Measurements from ENCODE around the gene PCDH9.

PCDH9 gene

GRCh38 chr13:66369666-66370065, 860.5 kb downstream of the PCDH9 start:
- H3K27ac ChIP-seq: no peak overlapping the region
- no peaks in the 10 kb centered on the region for H3K9me3 ChIP-seq
- H3K27me3 ChIP-seq: no peaks in the 10 kb centered on the region
- TF ChIP-seq, protein P1, sequence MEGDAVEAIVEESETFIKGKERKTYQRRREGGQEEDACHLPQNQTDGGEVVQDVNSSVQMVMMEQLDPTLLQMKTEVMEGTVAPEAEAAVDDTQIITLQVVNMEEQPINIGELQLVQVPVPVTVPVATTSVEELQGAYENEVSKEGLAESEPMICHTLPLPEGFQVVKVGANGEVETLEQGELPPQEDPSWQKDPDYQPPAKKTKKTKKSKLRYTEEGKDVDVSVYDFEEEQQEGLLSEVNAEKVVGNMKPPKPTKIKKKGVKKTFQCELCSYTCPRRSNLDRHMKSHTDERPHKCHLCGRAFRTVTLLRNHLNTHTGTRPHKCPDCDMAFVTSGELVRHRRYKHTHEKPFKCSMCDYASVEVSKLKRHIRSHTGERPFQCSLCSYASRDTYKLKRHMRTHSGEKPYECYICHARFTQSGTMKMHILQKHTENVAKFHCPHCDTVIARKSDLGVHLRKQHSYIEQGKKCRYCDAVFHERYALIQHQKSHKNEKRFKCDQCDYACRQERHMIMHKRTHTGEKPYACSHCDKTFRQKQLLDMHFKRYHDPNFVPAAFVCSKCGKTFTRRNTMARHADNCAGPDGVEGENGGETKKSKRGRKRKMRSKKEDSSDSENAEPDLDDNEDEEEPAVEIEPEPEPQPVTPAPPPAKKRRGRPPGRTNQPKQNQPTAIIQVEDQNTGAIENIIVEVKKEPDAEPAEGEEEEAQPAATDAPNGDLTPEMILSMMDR (IDR thresholded peaks at IDR 0.05): no peak
- no peak overlapping the region for H3K4me3 ChIP-seq (ENCODE audit: low read depth in 1 of 2, low read length in 1 of 2)
- H3K4me1 ChIP-seq (ENCODE audit: control insufficient read depth in 1 of 2, insufficient read depth in 1 of 2, low read depth in 1 of 2, low read length in 1 of 2): no peaks in the 10 kb centered on the region
- H3K36me3 ChIP-seq: no peaks in the 10 kb centered on the region

- no peak overlapping the region for H3K27ac ChIP-seq
- no peak overlapping the region for H3K4me3 ChIP-seq (ENCODE audit: low read depth in 1 of 2, low read length in 1 of 2)
- H3K27me3 ChIP-seq: no peaks in the 10 kb centered on the region
- H3K4me1 ChIP-seq (ENCODE audit: control insufficient read depth in 1 of 2, insufficient read depth in 1 of 2, low read depth in 1 of 2, low read length in 1 of 2): no peaks in the 10 kb centered on the region
- H3K9me3 ChIP-seq: no peaks in the 10 kb centered on the region
- TF ChIP-seq, protein P1 (IDR thresholded peaks at IDR 0.05): no peak
- H3K36me3 ChIP-seq: no peaks in the 10 kb centered on the region
These were observed 862.8 kb downstream of the PCDH9 start for GRCh38 chr13:66367356-66367755.

GRCh38 chr13:66365101-66365500, 865.0 kb downstream of the PCDH9 start:
- Histone ChIP-seq H3K4me3 (ENCODE audit: low read depth in 1 of 2, low read length in 1 of 2) (no peak overlapping the region), H3K36me3 (no peaks in the 10 kb centered on the region), H3K27me3 (no peaks in the 10 kb centered on the region), H3K4me1 (ENCODE audit: control insufficient read depth in 1 of 2, insufficient read depth in 1 of 2, low read depth in 1 of 2, low read length in 1 of 2) (no peaks in the 10 kb centered on the region), H3K27ac (no peak overlapping the region), H3K9me3 (no peaks in the 10 kb centered on the region)
- TF ChIP-seq, protein P1 (IDR thresholded peaks at IDR 0.05): no peak

DNA sequence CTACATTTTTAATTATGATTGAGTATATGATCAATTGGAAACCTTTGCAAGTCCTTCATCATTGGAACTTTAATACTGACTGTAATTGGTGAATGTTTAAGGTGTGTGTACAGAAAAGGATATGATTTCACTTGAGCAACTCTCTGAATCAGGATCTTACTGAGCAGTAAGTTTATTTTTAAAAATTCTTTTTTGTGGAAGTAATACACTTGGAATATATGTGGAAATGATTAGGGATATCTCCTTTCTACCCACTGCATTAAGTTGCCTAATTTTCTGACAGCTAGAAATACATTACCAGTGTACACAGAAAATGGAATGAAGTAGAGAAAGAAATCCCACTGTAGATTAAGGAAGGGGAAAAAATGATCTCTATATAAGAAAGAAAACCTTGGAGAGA, 865.8 kb downstream of the PCDH9 start:
- Histone ChIP-seq H3K9me3 (no peaks in the 10 kb centered on the region), H3K36me3 (no peaks in the 10 kb centered on the region), H3K4me1 (ENCODE audit: control insufficient read depth in 1 of 2, insufficient read depth in 1 of 2, low read depth in 1 of 2, low read length in 1 of 2) (no peaks in the 10 kb centered on the region), H3K4me3 (ENCODE audit: low read depth in 1 of 2, low read length in 1 of 2) (no peak overlapping the region), H3K27me3 (no peaks in the 10 kb centered on the region), H3K27ac (no peak overlapping the region)
- TF ChIP-seq, protein P1 (IDR thresholded peaks at IDR 0.05): no peak

DNA sequence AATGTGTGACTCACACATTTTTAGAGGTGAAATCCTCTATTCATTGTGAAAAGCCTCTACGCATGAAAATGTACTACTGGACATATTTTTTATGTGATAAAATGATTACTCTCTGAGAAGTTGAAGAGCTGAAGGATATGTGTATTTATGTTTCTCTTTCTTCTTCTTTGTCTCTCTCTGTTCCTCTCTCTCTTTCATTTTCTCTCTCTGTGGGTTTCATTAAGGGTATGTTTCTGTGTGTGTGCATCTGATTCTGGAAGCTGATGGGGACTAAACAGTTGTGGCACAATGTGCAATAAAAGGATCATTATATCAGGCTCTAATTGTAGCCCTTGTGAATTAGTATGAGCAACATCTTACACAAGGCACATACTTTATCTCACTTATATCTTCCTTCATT, 867.7 kb downstream of the PCDH9 start:
- Histone ChIP-seq H3K36me3 (no peaks in the 10 kb centered on the region), H3K27ac (no peak overlapping the region), H3K9me3 (no peaks in the 10 kb centered on the region), H3K4me1 (ENCODE audit: control insufficient read depth in 1 of 2, insufficient read depth in 1 of 2, low read depth in 1 of 2, low read length in 1 of 2) (no peaks in the 10 kb centered on the region), H3K4me3 (ENCODE audit: low read depth in 1 of 2, low read length in 1 of 2) (no peak overlapping the region), H3K27me3 (no peaks in the 10 kb centered on the region)
- TF ChIP-seq, protein P1 (IDR thresholded peaks at IDR 0.05): no peak
